Stimulated activated naive CD4-positive, alpha-beta T cell treated with Interleukin-2 at 50 U/mL for 16 hours (primary cell): Measurements from ENCODE around the gene ATP1A2.

ENCODE experiments used
- DNase-seq: peaks from one replicate; lab custom pipeline; 2025; lab: John Stamatoyannopoulos, UW

The ATP1A2 gene

GRCh38 chr1:160171980-160172379 lies 56.4 kb downstream of the ATP1A2 start:
- no peak for DNase-seq

- DNase-seq: no peak
Observed at GRCh38 chr1:160177231-160177630, 61.7 kb downstream of the ATP1A2 start.

- DNase-seq: no peak
Observed at GRCh38 chr1:160177667-160178066, 62.1 kb downstream of the ATP1A2 start.

- DNase-seq: no peak
Observed at GRCh38 chr1:160178731-160179130, 63.2 kb downstream of the ATP1A2 start.

- no peak for DNase-seq
Observed at GRCh38 chr1:160179336-160179735, 63.8 kb downstream of the ATP1A2 start.

- DNase-seq: no peak
Observed at GRCh38 chr1:160186246-160186645, 70.7 kb downstream of the ATP1A2 start.

- DNase-seq: no peak
Observed at GRCh38 chr1:160186729-160187128, 71.2 kb downstream of the ATP1A2 start.

GRCh38 chr1:160187407-160187806 lies 71.8 kb downstream of the ATP1A2 start:
- no peak for DNase-seq

- no peak for DNase-seq
Observed at GRCh38 chr1:160188341-160188740, 72.8 kb downstream of the ATP1A2 start.

GRCh38 chr1:160189649-160190625 lies 74.4 kb downstream of the ATP1A2 start, which contains the start of gene CASQ1:
TSS of gene CASQ1 (plus strand) at chr1:160190575. CDS start at chr1:160190752, 177 bp downstream.
- DNase-seq: no peak

- no peak for DNase-seq
Observed at GRCh38 chr1:160191756-160192155, 76.2 kb downstream of the ATP1A2 start.

GRCh38 chr1:160192234-160192633 lies 76.7 kb downstream of the ATP1A2 start:
- no peak for DNase-seq
